Measurements from ENCODE around the gene SLC6A18.

Gene SLC6A18

DNA sequence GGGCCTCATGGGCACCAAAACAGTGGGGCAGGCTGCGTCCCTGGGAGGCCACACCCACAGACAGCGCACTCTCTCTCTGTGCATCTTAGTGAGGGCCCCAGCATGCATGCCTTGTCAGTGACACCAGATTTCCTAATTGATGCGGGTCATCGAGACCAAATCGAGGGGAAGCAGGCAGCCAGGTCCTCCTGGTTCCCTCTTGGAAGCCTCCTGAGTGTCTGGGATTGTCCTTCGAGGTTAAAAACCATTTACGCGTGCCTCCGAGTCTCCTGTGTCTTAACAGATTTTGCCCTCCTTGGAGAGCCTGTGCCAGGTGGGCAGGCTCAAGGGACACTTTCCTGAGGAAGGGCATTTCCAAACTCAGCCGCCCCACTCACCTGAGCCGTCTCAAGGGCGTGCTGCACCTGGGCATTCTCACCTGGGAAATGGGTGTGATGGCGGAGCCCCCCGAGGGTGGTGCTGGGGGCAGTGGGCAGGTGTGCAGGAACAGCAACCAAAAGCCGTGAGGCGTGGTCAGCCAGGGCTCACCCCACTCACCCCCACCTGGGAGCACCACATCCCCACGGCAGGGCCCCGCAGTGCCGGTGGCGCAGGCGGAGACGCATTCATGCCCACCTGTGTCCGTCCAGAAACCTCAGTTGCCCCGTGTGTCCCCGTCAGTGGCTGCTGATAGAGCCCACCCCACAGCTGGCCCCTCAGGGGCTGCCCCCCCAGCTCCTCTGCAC lies 21.1 kb upstream of the SLC6A18 start:
- no peak for DNase-seq

DNA sequence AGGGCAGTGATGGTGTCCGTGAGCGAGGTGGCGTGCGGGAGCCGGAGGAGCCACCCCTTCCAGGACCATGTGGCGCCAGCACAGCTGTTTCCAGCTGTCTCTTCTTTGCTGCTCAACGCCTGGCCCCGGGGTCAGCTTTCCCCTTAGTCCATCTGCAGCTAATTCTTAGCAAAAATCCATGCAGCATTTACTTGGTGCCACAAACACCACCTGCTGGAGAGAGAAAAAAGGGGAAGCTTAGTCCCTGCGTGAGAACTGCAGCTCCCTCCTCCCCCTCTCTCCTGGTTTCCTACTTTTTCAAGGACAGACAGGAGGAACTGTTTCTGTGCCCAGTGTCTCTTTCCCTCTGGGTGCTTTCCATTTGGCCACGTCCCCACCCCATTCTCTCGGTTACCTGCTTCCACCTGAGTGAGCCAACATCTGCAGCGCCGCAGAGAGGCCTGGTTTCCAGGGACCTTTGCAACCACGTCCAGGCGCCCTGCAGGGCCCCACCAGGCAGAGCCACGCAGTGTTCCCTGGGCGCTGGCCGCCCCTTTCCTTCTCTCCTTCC lies 20.4 kb upstream of the SLC6A18 start:
- no peak for DNase-seq

DNA sequence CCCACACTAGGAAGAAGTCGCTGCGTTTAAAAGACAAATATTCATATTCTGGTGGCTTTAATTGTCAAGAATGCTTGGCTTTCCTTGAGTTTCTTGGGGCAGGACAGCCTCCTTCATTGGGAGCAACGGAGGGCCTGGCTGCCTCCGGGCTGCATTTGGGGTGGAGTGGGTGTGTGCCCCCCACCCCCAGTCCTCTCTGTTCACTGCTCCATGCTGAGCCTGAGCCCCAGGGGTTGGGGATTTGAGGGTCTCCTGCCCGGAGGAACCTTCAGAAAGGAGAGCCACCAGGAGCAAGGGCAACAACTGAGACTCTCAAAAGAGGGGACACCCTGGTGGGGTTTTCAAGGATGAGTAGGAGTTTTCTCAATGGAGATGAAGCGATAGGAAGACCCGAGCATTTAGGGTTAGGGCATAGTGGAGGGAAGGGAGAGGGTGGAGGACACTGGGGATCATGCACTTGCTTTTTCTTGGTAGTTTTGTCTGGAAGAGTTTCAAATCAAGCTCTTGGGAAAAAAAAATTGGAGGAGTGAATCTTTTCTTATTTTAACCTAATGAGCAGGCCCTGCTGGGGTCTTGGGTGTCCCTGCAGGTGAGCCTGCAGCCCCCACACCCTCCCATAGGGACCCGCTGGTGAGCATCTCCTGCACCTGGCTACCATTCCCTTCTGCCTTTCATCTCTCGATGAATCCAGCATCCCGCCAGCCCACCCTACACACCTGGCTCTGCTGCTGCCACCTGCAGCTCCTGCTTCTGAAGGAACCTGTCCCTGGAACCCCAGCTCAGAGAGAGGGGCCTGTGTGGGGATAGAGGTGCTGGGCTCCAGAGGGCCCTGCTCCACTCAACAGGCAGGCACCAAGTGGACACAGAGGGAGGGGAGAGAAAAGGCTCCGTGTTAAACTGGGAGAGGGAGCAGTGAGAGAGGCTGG lies 19.7 kb upstream of the SLC6A18 start:
- no peak for DNase-seq

- DNase-seq, result no peak
These were observed 18.4 kb upstream of the SLC6A18 start for GRCh38 chr5:1206521-1207412.

DNA sequence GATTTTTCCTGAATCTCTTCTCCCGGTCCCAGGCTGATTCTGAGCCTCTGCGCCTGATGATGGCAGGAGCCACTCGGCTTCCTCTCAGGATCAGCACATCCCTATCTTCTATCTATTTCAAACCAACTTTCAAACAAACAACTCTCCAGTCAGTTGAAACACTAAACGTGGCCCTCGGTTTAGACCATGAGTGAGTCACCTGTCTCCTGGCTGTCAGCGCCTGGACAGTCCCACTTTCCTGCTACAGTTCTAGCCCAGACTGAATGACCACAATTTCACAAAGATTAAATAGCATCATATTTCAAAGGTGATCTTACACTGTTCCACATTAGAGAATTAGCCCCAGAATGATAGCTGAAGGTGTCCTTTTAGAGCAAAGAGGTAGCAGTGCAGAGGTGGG lies 17.6 kb upstream of the SLC6A18 start:
- no peak for DNase-seq

- DNase-seq, result no peak
These were observed 16.9 kb upstream of the SLC6A18 start for GRCh38 chr5:1208221-1208742.

GRCh38 chr5:1208743-1209488 lies 16.3 kb upstream of the SLC6A18 start:
- DNase-seq, result no peak

DNA sequence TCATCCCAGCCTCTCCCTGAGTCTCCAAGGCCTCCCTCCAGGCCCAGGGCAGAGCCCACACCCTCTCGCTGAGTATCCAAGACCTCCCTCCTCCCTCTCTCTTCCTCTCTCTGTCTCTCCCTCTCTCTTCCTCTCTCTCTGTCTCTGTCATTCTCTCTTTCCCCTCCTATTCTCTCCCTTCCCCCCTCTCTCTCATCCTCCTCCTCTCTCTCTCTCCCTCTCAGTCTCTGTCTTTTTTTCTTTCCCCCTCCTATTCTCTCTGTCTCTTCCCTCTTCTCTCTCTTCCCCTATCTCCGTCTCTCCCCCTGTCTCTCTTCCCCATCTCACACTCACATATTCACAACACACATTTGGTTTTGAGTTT lies 15.7 kb upstream of the SLC6A18 start:
- DNase-seq, result no peak

GRCh38 chr5:1209896-1210776 lies 15.0 kb upstream of the SLC6A18 start:
- no peak for DNase-seq

GRCh38 chr5:1210832-1211251 lies 14.3 kb upstream of the SLC6A18 start:
- no peak for DNase-seq

GRCh38 chr5:1211701-1212100 lies 13.5 kb upstream of the SLC6A18 start:
- DNase-seq, result no peak

GRCh38 chr5:1212271-1212670 lies 12.9 kb upstream of the SLC6A18 start:
- DNase-seq, result no peak

GRCh38 chr5:1212881-1213280 lies 12.3 kb upstream of the SLC6A18 start:
- DNase-seq, result no peak

DNA sequence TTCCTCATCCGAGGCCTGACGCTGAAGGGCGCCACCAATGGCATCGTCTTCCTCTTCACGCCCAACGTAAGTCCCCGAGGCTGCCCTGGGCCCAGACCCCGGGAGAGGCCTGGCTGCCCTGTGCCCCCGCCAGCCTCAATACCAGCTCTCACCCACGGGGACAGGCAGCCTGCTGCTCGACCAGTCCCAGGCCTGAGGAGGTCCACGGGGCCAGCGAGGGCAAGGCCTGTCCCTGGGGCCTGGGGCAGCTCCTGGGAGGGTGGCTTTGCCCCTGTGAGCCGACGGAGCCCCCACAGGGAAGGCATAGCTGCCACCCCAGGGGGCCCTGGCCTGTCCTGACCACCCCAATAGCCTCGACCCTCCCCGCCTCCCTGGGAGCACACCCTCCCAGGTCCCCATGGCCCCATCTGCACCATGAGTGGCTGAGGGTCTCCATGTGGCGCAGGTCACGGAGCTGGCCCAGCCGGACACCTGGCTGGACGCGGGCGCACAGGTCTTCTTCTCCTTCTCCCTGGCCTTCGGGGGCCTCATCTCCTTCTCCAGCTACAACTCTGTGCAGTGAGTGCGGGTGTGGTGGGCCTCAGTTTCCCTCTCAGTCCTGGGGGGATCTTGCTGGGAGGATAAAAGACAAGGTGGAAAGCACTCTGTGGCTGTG lies 11.5 kb upstream of the SLC6A18 start:
- DNase-seq, result no peak

DNA sequence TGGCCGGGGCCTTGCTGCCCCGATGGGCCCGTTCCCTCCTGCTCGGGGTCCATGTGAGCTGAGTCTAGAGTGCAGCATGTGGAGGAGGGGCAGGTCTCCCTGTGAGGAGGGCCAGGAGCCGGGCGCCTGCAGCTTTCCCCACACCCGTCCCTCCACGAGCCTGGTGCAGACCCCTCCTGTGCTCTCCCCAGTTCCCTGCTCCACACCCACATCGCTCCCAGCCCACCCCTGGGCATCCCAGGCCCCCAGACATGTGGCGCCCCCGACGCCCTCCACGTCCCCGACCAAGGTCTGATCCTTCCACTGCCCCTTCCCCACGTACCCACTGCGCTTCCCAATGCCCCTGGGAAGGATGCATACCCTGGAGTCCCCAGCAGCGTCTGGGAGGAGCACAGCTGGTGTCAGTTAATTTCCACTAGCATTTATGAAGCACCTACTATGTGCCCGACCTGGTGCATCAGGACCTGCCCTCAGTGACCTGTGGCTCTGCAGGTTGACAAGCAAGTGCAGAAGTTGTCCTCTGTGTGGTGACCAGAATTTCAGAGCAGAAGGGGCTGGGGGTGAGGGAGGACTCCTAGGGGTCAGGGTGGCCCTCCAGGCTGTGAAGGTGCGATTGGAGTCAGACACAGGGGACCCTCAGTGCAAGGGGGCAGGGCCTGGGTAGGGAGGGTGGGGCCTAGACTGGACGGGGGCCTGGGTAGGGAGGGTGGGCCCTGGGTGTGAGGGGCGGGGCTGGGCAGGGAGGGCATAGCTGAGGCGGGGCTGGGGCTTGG lies 10.8 kb upstream of the SLC6A18 start:
- DNase-seq, result no peak

DNA sequence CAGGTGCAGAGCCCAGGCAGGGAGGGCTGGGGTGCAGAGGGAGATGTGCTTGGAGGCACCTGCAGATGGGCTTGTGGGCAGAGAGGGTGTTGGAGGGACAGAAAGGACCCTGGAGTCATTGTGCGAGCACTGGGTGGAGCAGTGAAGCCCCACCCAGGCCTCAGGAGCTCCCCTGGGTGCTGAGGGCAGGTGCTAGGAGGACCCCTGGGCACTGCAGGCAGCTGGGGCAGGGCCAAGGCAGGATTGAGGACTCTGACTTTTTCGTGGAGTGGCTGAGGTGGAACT lies 10.3 kb upstream of the SLC6A18 start:
- no peak for DNase-seq

GRCh38 chr5:1215320-1216096 lies 9.7 kb upstream of the SLC6A18 start:
- no peak for DNase-seq

DNA sequence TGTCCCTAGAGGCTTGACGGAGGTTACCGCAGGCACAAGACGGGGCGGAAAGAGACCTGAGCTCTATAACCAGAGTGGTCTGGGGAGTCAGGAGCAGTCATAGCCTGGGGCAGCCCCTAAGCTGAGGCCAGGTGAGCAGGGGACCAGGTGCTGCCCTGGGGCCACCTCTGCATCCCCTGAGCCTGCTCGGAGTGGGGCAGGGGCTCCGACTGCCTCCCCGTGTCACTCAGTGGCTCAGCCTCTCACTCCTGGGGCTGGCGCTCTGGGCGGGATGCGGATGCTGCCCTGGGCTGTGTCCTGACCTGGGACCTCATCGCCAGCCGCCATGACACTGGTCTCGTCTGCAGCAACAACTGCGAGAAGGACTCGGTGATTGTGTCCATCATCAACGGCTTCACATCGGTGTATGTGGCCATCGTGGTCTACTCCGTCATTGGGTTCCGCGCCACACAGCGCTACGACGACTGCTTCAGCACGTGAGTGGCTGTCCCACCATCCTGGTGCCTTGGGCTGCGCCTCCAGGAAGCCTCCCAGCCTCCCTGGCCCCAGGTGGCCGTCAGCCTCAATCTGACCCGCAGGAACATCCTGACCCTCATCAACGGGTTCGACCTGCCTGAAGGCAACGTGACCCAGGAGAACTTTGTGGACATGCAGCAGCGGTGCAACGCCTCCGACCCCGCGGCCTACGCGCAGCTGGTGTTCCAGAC lies 8.8 kb upstream of the SLC6A18 start:
- DNase-seq, result no peak
